Measurements from ENCODE around the gene DTNA.
A peak's percentile ranks its signal among the peaks of the same experiment; 100 is the strongest.

Gene DTNA

GRCh38 chr18:34786162-34786741 lies 76.2 kb downstream of the DTNA start:
- no peak overlapping the region for H3K4me2 ChIP-seq (ENCODE audit: low read length)
- H3K9me2 ChIP-seq (ENCODE audit: low read depth, low read length): no peaks in the 10 kb centered on the region
- no peak overlapping the region for H3K9ac ChIP-seq (ENCODE audit: low read length)
- no peak overlapping the region for H2AFZ ChIP-seq (ENCODE audit: low read length)
- no peaks in the 10 kb centered on the region for H4K20me1 ChIP-seq (ENCODE audit: insufficient read depth, low read length)
- no peaks in the 10 kb centered on the region for H3F3A ChIP-seq (ENCODE audit: insufficient read depth, low read length)
- no peaks in the 10 kb centered on the region for H3K79me2 ChIP-seq (ENCODE audit: insufficient read depth, low read length)
- TF ChIP-seq CTCF (IDR thresholded peaks at IDR 0.05; ENCODE audit: low read length) (no peak), EZH2 (IDR thresholded peaks at IDR 0.05; ENCODE audit: borderline replicate concordance, low read length) (no peak)
- no peak overlapping the region for H3K27ac ChIP-seq (ENCODE audit: low read depth, low read length, poor library complexity, severe bottlenecking)
- H3K27me3 ChIP-seq (ENCODE audit: insufficient read depth, low read length): no peaks in the 10 kb centered on the region
- H3K36me3 ChIP-seq (ENCODE audit: insufficient read depth, low read length): no peaks in the 10 kb centered on the region
- no peaks in the 10 kb centered on the region for H3K4me1 ChIP-seq (ENCODE audit: insufficient read depth, low read length, severe bottlenecking)
- H3K4me3 ChIP-seq (ENCODE audit: low read depth, low read length, poor library complexity, severe bottlenecking): no peak overlapping the region
- H3K9me3 ChIP-seq (ENCODE audit: low read length): no peaks in the 10 kb centered on the region

- no peaks in the 10 kb centered on the region for H3K4me1 ChIP-seq (ENCODE audit: insufficient read depth, low read length, severe bottlenecking)
- H3K27me3 ChIP-seq (ENCODE audit: insufficient read depth, low read length): no peaks in the 10 kb centered on the region
- no peaks in the 10 kb centered on the region for H3K79me2 ChIP-seq (ENCODE audit: insufficient read depth, low read length)
- no peak overlapping the region for H3K4me3 ChIP-seq (ENCODE audit: low read depth, low read length, poor library complexity, severe bottlenecking)
- H3K27ac ChIP-seq (ENCODE audit: low read depth, low read length, poor library complexity, severe bottlenecking): no peak overlapping the region
- H3K9me3 ChIP-seq (ENCODE audit: low read length): no peaks in the 10 kb centered on the region
- peak; percentile 76 for TF ChIP-seq CTCF (IDR thresholded peaks at IDR 0.05; ENCODE audit: low read length)
- TF ChIP-seq EZH2 (IDR thresholded peaks at IDR 0.05; ENCODE audit: borderline replicate concordance, low read length): no peak
- no peaks in the 10 kb centered on the region for H3F3A ChIP-seq (ENCODE audit: insufficient read depth, low read length)
- no peak overlapping the region for H2AFZ ChIP-seq (ENCODE audit: low read length)
- H4K20me1 ChIP-seq (ENCODE audit: insufficient read depth, low read length): no peaks in the 10 kb centered on the region
- no peaks in the 10 kb centered on the region for H3K36me3 ChIP-seq (ENCODE audit: insufficient read depth, low read length)
- H3K4me2 ChIP-seq (ENCODE audit: low read length): no peak overlapping the region
- no peak overlapping the region for H3K9ac ChIP-seq (ENCODE audit: low read length)
- no peaks in the 10 kb centered on the region for H3K9me2 ChIP-seq (ENCODE audit: low read depth, low read length)
These were observed 77.9 kb downstream of the DTNA start for GRCh38 chr18:34787931-34788532.

GRCh38 chr18:34789768-34790344 lies 79.8 kb downstream of the DTNA start:
- Histone ChIP-seq H3K4me3 (ENCODE audit: low read depth, low read length, poor library complexity, severe bottlenecking) (no peak overlapping the region), H4K20me1 (ENCODE audit: insufficient read depth, low read length) (no peaks in the 10 kb centered on the region), H3K9ac (ENCODE audit: low read length) (no peak overlapping the region), H3K9me2 (ENCODE audit: low read depth, low read length) (no peaks in the 10 kb centered on the region), H3F3A (ENCODE audit: insufficient read depth, low read length) (no peaks in the 10 kb centered on the region), H3K27me3 (ENCODE audit: insufficient read depth, low read length) (no peaks in the 10 kb centered on the region), H2AFZ (ENCODE audit: low read length) (no peak overlapping the region), H3K9me3 (ENCODE audit: low read length) (no peaks in the 10 kb centered on the region), H3K36me3 (ENCODE audit: insufficient read depth, low read length) (no peaks in the 10 kb centered on the region), H3K4me1 (ENCODE audit: insufficient read depth, low read length, severe bottlenecking) (no peaks in the 10 kb centered on the region), H3K27ac (ENCODE audit: low read depth, low read length, poor library complexity, severe bottlenecking) (no peak overlapping the region), H3K4me2 (ENCODE audit: low read length) (no peak overlapping the region), H3K79me2 (ENCODE audit: insufficient read depth, low read length) (no peaks in the 10 kb centered on the region)
- TF ChIP-seq CTCF (IDR thresholded peaks at IDR 0.05; ENCODE audit: low read length): no peak
- no peak for TF ChIP-seq EZH2 (IDR thresholded peaks at IDR 0.05; ENCODE audit: borderline replicate concordance, low read length)

Measured in OCI-LY1 (cell line).